GM12878 (cell line): ENCODE results near the gene CATSPERD. TPM values are rescaled to one million over a fixed set of nuclear protein-coding genes. Genes with fewer than 3 reads are reported as not detected.

Source experiments
- ATAC-seq: fragments of 200-7000 bp; cut with Tn5 transposase; 3 replicates; pipeline ENCODE4 v1.9.1; 2020; ENCODE audit warnings: mild to moderate bottlenecking, moderate library complexity
- BruUV-seq: library from RNA; stranded (reverse); fragments of 400-500 nt; replicated peaks from 2 replicates; lab custom pipeline; 2021; lab: Mats Ljungman, UMichigan
- CTCF ChIA-PET: fragments of 300-600 bp; sonication (Branson Sonifier 250); formaldehyde crosslinking; extraction: SDS; loops from one replicate; lab custom pipeline; 2021; ENCODE audit warnings: inconsistent platforms; lab: Yijun Ruan, JAX
- POLR2A ChIA-PET: fragments of 350-600 bp; formaldehyde crosslinking; extraction: SDS; loops from one replicate; lab custom pipeline; 2021; ENCODE audit warnings: inconsistent platforms; lab: Charles Lee
- RAD21 ChIA-PET: fragments of 300-600 bp; sonication (Branson Sonifier 250); formaldehyde crosslinking; loops from one replicate; lab custom pipeline; 2023; ENCODE audit warnings: antibody characterized with exemption; ENCODE audit not compliant: unreplicated experiment; lab: Charles Lee
- SMC1A ChIA-PET: fragments of 300-600 bp; sonication (Branson Sonifier 250); formaldehyde crosslinking; loops from one replicate; lab custom pipeline; 2023; ENCODE audit not compliant: unreplicated experiment, uncharacterized antibody; lab: Charles Lee
- DNase-seq: peaks from one replicate; pipeline ENCODE4 v3.0.0-alpha.2; 2011; ENCODE audit warnings: low read depth, low spot score
- FAIRE-seq: peaks from 3 replicates; lab custom pipeline; 2011; peaks lifted over from hg19 to GRCh38; lab: Jason Lieb, UNC
- H2AFZ ChIP-seq: 2 replicates; pipeline ENCODE4 v1.6.0; 2011; ENCODE audit warnings: low read depth, low read length, control low read depth; ENCODE audit not compliant: control insufficient read depth
- H3K27ac ChIP-seq: 2 replicates; pipeline ENCODE4 v1.5.1; 2011; ENCODE audit warnings: control low read depth; ENCODE audit not compliant: control insufficient read depth, insufficient read depth
- H3K27me3 ChIP-seq, 2 experiments: replicated peaks in 1 of 2; 2 replicates each; pipeline versions ENCODE4 v1.6.0 to v1.6.1; 2011; ENCODE audit warnings: low read length in 1 of 2; ENCODE audit not compliant: control insufficient read depth in 2 of 2, insufficient read depth in 2 of 2
- H3K36me3 ChIP-seq, 2 experiments: 2 replicates each; pipeline ENCODE4 v1.5.1; 2011; ENCODE audit warnings: low read length in 1 of 2; ENCODE audit not compliant: control insufficient read depth in 2 of 2, insufficient read depth in 2 of 2
- H3K4me1 ChIP-seq: 2 replicates; pipeline ENCODE4 v1.6.1; 2011; ENCODE audit warnings: mild to moderate bottlenecking, low read length, moderate library complexity, mixed read lengths; ENCODE audit not compliant: control insufficient read depth, insufficient read depth
- H3K4me2 ChIP-seq: 2 replicates; pipeline ENCODE4 v1.6.0; 2011; ENCODE audit warnings: control low read depth; ENCODE audit not compliant: control insufficient read depth, insufficient read depth
- H3K4me3 ChIP-seq: fragments of 200-600 bp; sonication (generic); 2 replicates; pipeline ENCODE4 v1.5.1; 2016
- H3K79me2 ChIP-seq: 2 replicates; pipeline ENCODE4 v1.6.0; 2011; ENCODE audit warnings: low read length; ENCODE audit not compliant: control insufficient read depth, insufficient read depth
- H3K9ac ChIP-seq: 2 replicates; pipeline ENCODE4 v1.8.0; 2011; ENCODE audit warnings: low read length, control low read depth, mixed read lengths; ENCODE audit not compliant: control insufficient read depth, insufficient read depth
- H3K9me3 ChIP-seq: replicated peaks from 3 replicates; pipeline ENCODE4 v1.5.1; 2011; ENCODE audit warnings: mild to moderate bottlenecking, low read length; ENCODE audit not compliant: control insufficient read depth, insufficient read depth
- H4K20me1 ChIP-seq: 2 replicates; pipeline ENCODE4 v1.6.0; 2011; ENCODE audit not compliant: control insufficient read depth, insufficient read depth
- ATF7 ChIP-seq: fragments of 450-650 bp; IDR thresholded peaks from 2 replicates; pipeline ENCODE4 v1.6.1; 2016; ENCODE audit warnings: low read depth, mild to moderate bottlenecking
- BCLAF1 ChIP-seq: fragments of 450-650 bp; IDR thresholded peaks from 2 replicates; pipeline ENCODE4 v1.6.1; 2017; ENCODE audit warnings: antibody characterized with exemption, mild to moderate bottlenecking, moderate library complexity
- BHLHE40 ChIP-seq, 2 experiments: fragments of 450-650 bp in 1 of 2; IDR thresholded peaks; 2 replicates each; pipeline ENCODE4 v1.6.1; 2011 to 2017; ENCODE audit warnings: low read depth in 2 of 2, borderline replicate concordance in 1 of 2, improper control_type of control experiment in 1 of 2, low read length in 1 of 2, mild to moderate bottlenecking in 1 of 2
- BRCA1 ChIP-seq: IDR thresholded peaks from 2 replicates; pipeline ENCODE4 v1.6.1; 2011; ENCODE audit warnings: low read depth, low read length, improper control_type of control experiment
- CBX5 ChIP-seq: sonication (generic); IDR thresholded peaks from 2 replicates; pipeline ENCODE4 v1.6.1; 2016; ENCODE audit warnings: low read depth, moderate library complexity, mild to moderate bottlenecking, inconsistent platforms
- E2F8 ChIP-seq: fragments of 450-650 bp; IDR thresholded peaks from 2 replicates; pipeline ENCODE4 v1.6.1; 2018; ENCODE audit warnings: mild to moderate bottlenecking, low read depth, moderate library complexity; ENCODE audit not compliant: partially characterized antibody
- FOXK2 ChIP-seq: fragments of 450-650 bp; IDR thresholded peaks from 2 replicates; pipeline ENCODE4 v1.6.1; 2017; ENCODE audit warnings: mild to moderate bottlenecking, moderate library complexity
- IRF4 ChIP-seq: IDR thresholded peaks from 2 replicates; pipeline ENCODE4 v1.6.1; 2011; ENCODE audit warnings: low read depth, low read length
- JUND ChIP-seq: IDR thresholded peaks from 2 replicates; pipeline ENCODE4 v1.6.1; 2012; ENCODE audit warnings: low read depth, mild to moderate bottlenecking, low read length, improper control_type of control experiment, moderate library complexity
- MAX ChIP-seq: IDR thresholded peaks from 2 replicates; pipeline ENCODE4 v1.6.1; 2012; ENCODE audit warnings: low read depth, low read length, improper control_type of control experiment
- SMARCA5 ChIP-seq: fragments of 450-650 bp; IDR thresholded peaks from 2 replicates; pipeline ENCODE4 v1.6.1; 2017; ENCODE audit warnings: mild to moderate bottlenecking
- ZNF207 ChIP-seq: fragments of 450-650 bp; IDR thresholded peaks from 2 replicates; pipeline ENCODE4 v1.6.1; 2014; ENCODE audit warnings: antibody characterized with exemption, mild to moderate bottlenecking, borderline replicate concordance
- WGBS: methylation state at CpG from one replicate; pipeline ENCODE4 v1.1.6; 2016; ENCODE audit warnings: low lambda C conversion rate; ENCODE audit not compliant: insufficient replicate concordance, insufficient coverage; ENCODE audit errors: missing lambda C conversion rate; 5-methylcytosine and 5-hydroxymethylcytosine counted together
- in situ Hi-C: fragments of 300-500 bp; cut with MboI; formaldehyde crosslinking; loops from 9 replicates; pipeline ENCODE4 v1.14.3; 2018; ENCODE audit warnings: mixed read lengths
- intact Hi-C: fragments of 100-400 bp; cut with micrococcal nuclease; formaldehyde crosslinking; loops from one replicate; pipeline ENCODE4 v1.14.2; 2022; ENCODE audit not compliant: unreplicated experiment
- polyA plus RNA-seq, 11 experiments: library from polyadenylated mRNA; depleted of rRNA in 4 of 11; unstranded in 6 of 11; stranded (reverse) in 5 of 11; fragments of >200 nt; fragmentation: Nextera tagmentation in 4 of 11; fragmentation: Illumina TruSeq in 1 of 11; extraction: Ambion mirVana in 4 of 11; extraction: Trizol in 1 of 11; gene quantifications; 1 replicate in 1 of 11; 2 replicates in 10 of 11; pipeline versions ENCODE4 v1.2.1 to v1.2.3, GENCODE V29; 2011 to 2016; ENCODE audit warnings: inconsistent platforms in 2 of 11, missing spikeins in 2 of 11, low read depth in 1 of 11
- total RNA-seq, 4 experiments: library from RNA; depleted of rRNA in 3 of 4; stranded (reverse); fragments of >200 nt in 3 of 4; fragmentation: Illumina TruSeq in 1 of 4; extraction: Trizol in 1 of 4; gene quantifications; 2 replicates each; pipeline versions ENCODE4 v1.2.1 to v1.2.3, GENCODE V29; 2013 to 2021

The CATSPERD gene
- total and polyA plus RNA-seq, 10 of the 15 experiments (the other 5 are each of a cell fraction or from before 2014, with no cell fraction given): 0.02 to 0.38 (median 0.11) TPM; not detected in 5

GRCh38 chr19:5801796-5802619 is 81.6 kb downstream of the CATSPERD start (continued):
- TF ChIP-seq CBX5 (no peak), JUND (no peak), SMARCA5 (no peak), FOXK2 (no peak), ATF7 (no peak), BHLHE40 (IDR thresholded peaks at IDR 0.05; ENCODE audit: borderline replicate concordance in 1 of 2, low read depth in 2 of 2, low read length in 1 of 2) (no peak), MAX (no peak), IRF4 (no peak), BRCA1 (no peak)

GRCh38 chr19:5803441-5803751 is 83.0 kb downstream of the CATSPERD start:
- Histone ChIP-seq H3K4me3 (peak overlapping the region; percentile 6; the same call in 1 of the 2 replicates), H3K27ac (no peak overlapping the region), H3K9ac (peak overlapping the region; percentile 8; the same call in 1 of the 2 replicates), H4K20me1 (no peaks in the 10 kb centered on the region), H3K36me3 (no peaks in the 10 kb centered on the region), H3K79me2 (no peaks in the 10 kb centered on the region), H3K4me2 (peak overlapping the region; percentile 97), H2AFZ (peak overlapping the region; percentile 80), H3K4me1 (peaks cover 7% of the 10 kb centered on the region), H3K27me3 (no peaks in the 10 kb centered on the region; a peak in 2 of 4 replicates), H3K9me3 (no peaks in the 10 kb centered on the region)
- WGBS: 56% methylated on average over 8 of the region's 8 CpGs
- no TSS peak for BruUV-seq
- no peak for DNase-seq
- RAD21 ChIA-PET: interaction anchor here (1.0 to 2.1 kb wide), 8 partner anchors 19 to 322 kb away, joined by 3 to 15 read pairs (median 8); partner anchors contain the start of genes NDUFA11 and VMAC
- POLR2A ChIA-PET: interaction anchor here (0.5 to 1.4 kb wide), 3 partner anchors 13 to 982 kb away, joined by 3 to 7 read pairs (median 4); partner anchors contain the start of genes DUS3L and NDUFA11
- intact Hi-C loops: loop anchor here (10.0 kb wide), 1 partner anchor 221 kb away; no protein-coding TSS in a partner anchor
- FAIRE-seq: no peak
- SMC1A ChIA-PET: interaction anchor here (0.8 to 1.9 kb wide), 10 partner anchors 13 to 225 kb away, joined by 3 to 13 read pairs (median 3); partner anchors contain the start of genes NDUFA11, RPL36 and VMAC
- in situ Hi-C loops: no loop called here
- ATAC-seq: no peak
- CTCF ChIA-PET: interaction anchor here (0.7 to 1.7 kb wide), 36 partner anchors 9 to 325 kb away, joined by 3 to 45 read pairs (median 6); partner anchors contain the start of genes CATSPERD, DUS3L, NDUFA11 and RPL36
- TF ChIP-seq BHLHE40 (IDR thresholded peaks at IDR 0.05; ENCODE audit: borderline replicate concordance in 1 of 2, low read depth in 2 of 2, low read length in 1 of 2): peak in 1 of 2 experiments; percentile 17; a peak in 2 of 4 replicates
- TF ChIP-seq E2F8: no peak
- no peak for TF ChIP-seq BCLAF1
- no peak for TF ChIP-seq JUND
- no peak for TF ChIP-seq ZNF207
